Cerebellar cortex (tissue), 1 donor: ENCODE measurements around the gene GPD1L.
"Not testable (repeated sequence)": the region's sequence is repeated elsewhere in the genome, so short reads cannot be mapped to it uniquely, and the experiment has no call there.

ENCODE experiments used
- DNase-seq: peaks from one replicate; pipeline ENCODE4 v3.0.0-alpha.2; 2015; ENCODE audit warnings: low spot score

Gene GPD1L

DNA sequence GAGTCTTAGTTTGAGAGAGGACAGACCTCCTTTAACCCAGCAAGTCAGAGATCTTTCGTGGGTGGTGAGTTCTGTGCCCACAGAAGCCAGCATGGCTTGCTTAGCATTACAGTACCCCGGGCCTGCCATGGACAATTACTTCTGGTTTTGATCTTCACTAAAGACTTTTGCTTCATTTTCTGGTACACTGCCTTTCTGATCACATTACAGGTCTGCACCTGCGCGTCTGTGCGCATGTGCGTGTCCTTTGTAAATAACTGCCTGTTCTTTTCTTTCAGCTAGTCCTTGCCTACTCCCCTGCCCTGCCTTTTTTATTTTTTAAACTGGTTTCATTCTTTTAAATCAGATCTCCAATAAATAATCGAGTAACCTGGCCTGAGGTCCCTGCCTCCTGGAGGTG lies 74.9 kb downstream of the GPD1L start:
- DNase-seq, result no peak

- DNase-seq, result no peak
Observed at GRCh38 chr3:32181796-32182195, 75.4 kb downstream of the GPD1L start.

DNA sequence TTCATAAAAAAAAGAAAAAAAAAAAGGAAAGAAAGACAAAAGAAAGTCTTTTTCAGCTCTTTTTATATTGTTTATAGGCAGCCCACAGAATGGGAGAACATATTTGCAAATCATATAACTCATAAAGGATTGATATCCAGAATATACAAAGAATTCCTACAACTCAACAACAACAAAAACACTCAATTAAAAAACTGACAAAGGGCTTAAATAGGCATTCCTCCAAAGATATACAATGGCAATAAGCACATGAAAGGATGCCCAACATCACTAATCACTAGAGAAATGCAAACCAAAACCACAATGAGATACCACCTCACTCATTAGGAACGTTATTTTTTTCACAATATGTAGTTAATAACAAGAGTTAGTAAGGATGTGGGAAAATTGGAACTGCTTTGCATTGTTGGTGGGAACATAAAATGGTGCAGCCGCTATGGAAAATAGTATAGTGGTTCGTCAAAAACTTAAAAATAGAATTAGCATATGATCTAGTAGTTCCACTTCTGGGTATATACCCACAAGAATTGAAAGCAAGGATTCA lies 77.8 kb downstream of the GPD1L start:
- no peak for DNase-seq

DNA sequence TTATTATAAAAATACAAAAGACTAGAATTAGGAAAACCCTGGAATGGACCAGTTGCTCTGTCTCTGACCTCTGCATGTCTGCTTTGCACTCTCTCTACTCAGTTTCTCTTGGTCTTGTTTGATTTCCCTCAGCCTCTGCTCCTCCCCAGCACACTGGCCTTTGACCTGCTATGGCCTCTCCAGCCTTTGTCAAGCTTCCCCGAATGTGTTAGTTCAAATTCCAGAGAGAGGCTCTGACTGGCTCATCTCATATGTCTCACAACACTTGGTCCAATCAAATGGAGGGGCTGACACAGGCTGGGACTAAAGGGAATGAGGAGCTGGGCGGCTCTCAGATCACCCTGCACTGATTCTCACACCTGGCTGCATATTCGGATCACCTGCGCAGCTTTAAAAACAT lies 79.7 kb downstream of the GPD1L start:
- DNase-seq, result no peak

- no peak for DNase-seq
Observed at GRCh38 chr3:32186876-32187275, 80.5 kb downstream of the GPD1L start.

- no peak for DNase-seq
Observed at GRCh38 chr3:32189693-32190092, 83.3 kb downstream of the GPD1L start.

DNA sequence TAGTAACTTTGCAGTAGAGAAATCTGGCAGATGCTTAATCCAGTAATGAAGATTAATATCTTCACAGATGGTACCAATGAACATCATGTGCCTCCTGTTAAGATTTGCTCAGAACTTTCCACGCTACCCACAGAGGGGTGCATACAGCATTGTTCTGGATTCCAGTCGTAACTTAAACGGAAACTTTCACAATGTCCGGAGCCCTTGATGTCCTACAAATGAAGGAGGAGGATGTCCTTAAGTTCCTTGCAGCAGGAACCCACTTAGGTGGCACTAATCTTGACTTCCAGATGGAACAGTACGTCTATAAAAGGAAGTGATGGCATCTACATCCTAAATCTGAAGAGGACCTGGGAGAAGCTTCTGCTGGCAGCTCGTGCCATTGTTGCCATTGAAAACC lies 84.1 kb downstream of the GPD1L start:
- not testable (repeated sequence) for DNase-seq

DNA sequence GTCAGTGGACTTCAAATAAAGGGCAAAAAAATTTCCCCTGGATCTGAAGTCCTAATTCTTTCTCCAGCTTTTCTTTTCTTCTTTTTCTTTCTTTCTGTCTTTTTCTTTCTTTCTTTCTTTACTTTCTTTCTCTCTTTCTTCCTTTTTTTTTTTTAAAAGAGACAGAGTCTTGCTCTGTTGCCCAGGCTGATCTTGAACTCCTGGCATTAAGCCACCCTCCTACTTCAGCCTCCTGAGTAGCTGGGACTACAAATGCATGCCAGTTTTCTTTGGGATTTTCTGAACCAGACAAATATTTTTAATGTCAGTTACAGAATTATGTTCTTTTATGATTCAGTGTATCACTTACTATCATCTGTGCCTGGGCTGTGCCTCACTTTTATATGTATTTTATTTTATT lies 86.7 kb downstream of the GPD1L start:
- no peak for DNase-seq

DNA sequence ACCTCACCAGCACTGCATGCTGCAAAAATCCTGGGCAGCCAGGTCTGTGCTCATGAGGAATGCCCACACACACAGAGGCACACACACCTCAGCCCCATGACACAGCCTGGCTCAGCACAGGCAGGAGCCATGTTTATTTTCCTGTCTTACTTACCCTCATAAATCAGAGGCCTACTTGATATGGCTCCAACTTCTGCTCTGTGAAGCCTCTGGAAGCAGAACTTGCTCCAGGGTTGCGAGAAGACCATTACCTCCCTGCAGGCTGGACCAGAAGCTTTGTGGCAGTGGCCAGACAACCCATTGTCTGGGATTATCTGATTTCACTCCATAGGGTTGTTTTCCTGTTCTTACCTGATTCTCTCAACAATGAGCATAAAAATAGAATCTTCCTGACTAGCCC lies 88.2 kb downstream of the GPD1L start:
- DNase-seq, result no peak

GRCh38 chr3:32195995-32196540 lies 89.6 kb downstream of the GPD1L start:
- no peak for DNase-seq

DNA sequence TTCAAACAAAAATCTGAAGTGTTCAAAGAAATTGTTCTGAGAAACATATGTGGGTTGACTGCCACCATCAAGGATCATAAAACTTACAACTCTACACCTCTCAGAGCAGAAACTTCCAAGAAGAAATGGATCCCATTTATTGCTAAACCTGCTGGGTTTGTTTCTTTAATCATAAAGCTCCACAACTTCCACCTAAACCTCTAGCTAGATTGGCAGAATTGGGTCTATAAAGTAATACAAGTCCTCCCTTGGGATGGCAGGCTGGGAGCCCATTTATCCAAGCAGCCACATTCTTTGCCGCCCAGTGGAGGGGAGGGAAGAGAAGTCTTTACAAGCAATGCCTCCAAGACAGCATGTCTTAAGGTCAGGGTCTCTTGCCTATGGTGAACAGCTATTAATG lies 91.6 kb downstream of the GPD1L start:
- no peak for DNase-seq

DNA sequence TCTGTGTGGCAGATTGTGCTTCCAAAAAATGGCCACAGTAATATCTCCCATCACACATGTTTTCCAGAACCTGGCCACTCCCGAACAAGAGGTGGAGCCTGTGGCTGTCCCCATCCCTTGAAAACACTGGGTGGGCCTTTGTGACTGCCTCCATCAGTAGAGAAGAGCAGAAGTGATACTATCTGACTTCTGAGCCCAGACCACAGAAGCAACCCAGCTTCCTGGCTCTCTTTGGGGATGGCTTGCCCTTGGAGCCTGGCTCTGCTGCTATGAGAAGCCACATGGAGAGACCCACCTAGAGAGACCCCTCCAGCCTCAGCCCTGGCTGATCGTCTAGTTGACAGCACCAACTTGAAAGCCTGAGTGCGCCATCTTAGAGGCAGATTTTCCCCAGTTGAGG lies 92.3 kb downstream of the GPD1L start:
- no peak for DNase-seq

DNA sequence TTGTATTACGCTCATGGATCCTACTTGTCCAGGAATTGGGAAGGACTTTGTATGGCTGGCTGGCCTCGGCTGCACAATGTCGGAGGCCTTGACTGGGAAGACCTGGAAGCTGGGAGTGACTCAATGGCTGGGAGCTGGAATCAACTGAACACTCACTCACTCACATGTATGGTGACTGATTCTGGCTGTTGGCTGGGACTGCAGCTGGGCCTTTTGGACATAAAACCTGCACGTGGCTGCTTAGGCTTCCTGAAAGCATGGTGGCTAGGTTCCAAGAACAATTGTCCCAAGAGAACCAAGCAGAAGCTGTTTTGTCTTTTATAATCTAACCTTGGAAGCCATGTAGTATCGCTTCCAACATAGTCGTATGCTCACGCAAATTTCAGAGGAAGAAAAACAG lies 94.1 kb downstream of the GPD1L start:
- DNase-seq, result no peak

- no peak for DNase-seq
Observed at GRCh38 chr3:32200992-32201758, 94.8 kb downstream of the GPD1L start.

DNA sequence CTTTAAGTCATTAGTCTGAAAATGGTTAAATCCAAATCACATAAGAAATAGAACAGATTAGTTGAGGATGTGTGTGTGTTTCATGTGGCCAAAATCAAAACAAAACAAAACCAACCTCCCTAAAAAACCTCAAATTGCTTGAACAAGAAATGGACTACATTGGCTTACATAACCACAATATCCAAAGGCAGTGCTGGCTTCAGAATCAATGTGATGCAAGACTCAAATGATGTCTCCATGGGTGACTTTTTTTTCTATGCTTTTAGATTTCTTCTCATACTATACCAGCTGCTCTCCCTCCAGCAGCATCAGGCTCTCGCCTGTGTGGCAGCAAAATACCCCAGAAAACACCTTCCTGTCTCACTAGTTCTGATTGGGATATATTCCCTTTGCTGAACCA lies 96.1 kb downstream of the GPD1L start:
- DNase-seq, result no peak

- DNase-seq, result no peak
Observed at GRCh38 chr3:32203854-32204253, 97.4 kb downstream of the GPD1L start.

DNA sequence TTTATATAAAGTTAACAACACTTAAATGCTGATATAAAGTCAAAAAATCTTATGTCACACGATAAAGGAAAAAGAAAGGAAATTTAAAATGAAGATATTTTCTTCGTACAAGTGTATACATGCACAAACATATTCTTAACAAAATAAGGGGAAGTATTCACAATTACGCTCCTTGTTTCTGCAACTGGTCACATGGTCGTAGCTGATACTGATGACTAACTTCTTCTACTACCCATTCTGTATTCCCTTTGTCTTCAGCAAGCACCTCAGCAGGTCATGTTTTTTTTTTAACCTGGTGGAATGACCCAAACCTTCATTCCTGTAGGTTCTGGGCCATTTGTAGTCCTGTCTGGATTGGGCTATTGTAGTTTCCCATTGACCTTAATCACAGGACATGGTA lies 102.0 kb downstream of the GPD1L start:
- DNase-seq, result no peak

- DNase-seq, result no peak
Observed at GRCh38 chr3:32215185-32215584, 108.8 kb downstream of the GPD1L start.

DNA sequence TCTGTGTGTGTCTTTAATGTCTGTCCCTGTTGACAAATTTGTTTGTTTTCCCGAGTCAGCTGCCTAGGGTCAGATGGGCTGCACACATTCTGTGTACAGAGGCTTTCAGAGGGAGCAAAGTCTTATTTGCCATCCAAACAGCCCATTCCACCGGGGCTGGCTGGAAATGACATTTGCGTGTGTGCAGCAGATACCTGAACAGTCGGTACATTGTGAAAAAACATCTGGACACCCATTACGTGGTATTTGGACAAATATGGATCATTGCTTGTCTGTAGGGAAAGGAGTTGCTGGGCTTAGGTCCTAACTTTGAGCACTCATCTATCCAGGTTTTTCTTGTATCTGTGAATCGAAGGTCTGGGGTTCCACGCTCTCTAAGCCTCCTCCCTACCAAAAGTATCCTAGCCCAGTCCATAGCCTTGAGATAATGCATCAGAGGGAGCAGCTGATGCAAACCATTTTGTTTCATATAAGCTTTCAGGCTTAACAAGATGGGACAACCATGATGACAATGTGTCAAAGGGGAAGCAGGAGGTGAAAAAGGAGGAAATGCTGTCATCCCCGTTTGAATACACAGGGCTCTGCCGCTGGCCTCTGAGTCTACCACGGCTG lies 109.9 kb downstream of the GPD1L start:
- no peak for DNase-seq

DNA sequence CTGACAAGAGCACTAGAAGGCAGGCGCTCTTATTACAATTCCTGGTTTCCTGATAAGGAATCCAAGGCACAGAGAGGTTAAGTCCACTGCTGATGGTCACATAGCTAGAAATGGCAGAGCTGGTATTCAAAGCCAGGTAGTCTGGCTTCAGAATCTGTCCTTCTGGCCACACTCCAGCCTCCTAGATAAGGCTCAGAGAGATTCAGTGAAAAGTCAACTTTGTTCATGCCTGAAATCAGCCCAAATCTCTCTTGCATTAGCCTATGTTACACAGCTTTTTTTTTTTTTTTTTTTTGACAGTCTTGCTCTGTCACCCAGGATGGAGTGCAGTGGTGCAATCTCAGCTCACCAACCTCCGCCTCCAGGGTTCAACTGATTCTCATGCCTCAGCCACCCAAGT lies 110.9 kb downstream of the GPD1L start:
- DNase-seq, result no peak
